Thoracic aorta (tissue), 2 donors: Measurements from ENCODE around the gene HEATR9. TPM values are rescaled to one million over a fixed set of nuclear protein-coding genes. Genes with fewer than 3 reads are reported as not detected.

ENCODE experiments used
- ATAC-seq: fragments of 150-250 bp; one replicate; pipeline ENCODE4 v1.8.0; 2017; ENCODE audit warnings: low read depth; ENCODE audit not compliant: insufficient number of reproducible peaks, low FRiP score
- DNase-seq: peaks from one replicate; pipeline ENCODE4 v3.0.0-alpha.2; 2020; ENCODE audit warnings: low spot score
- H3K27ac ChIP-seq, 2 donors: fragments of 200-600 bp; sonication (generic); 1 replicate in 1 of 2; 2 replicates in 1 of 2; pipeline ENCODE4 v1.5.1; 2016; ENCODE audit warnings: mild to moderate bottlenecking in 2 of 2, moderate library complexity in 2 of 2
- H3K27me3 ChIP-seq: fragments of 200-600 bp; sonication (generic); replicated peaks from 2 replicates; pipeline ENCODE4 v1.6.0; 2016; ENCODE audit warnings: mild to moderate bottlenecking; ENCODE audit not compliant: insufficient read depth
- H3K36me3 ChIP-seq: fragments of 200-600 bp; sonication (generic); one replicate; pipeline ENCODE4 v1.5.1; 2016
- H3K4me1 ChIP-seq, 2 donors: fragments of 200-600 bp; sonication (generic); 1 replicate in 1 of 2; 2 replicates in 1 of 2; pipeline versions ENCODE4 v1.5.1 to v1.6.0; 2016; ENCODE audit warnings: low read depth in 2 of 2, mild to moderate bottlenecking in 1 of 2; ENCODE audit not compliant: control insufficient read depth in 1 of 2
- H3K4me3 ChIP-seq: fragments of 200-600 bp; sonication (generic); 2 replicates; pipeline ENCODE4 v1.5.1; 2016; ENCODE audit warnings: mild to moderate bottlenecking
- H3K9me3 ChIP-seq: fragments of 200-600 bp; sonication (generic); 2 replicates; pipeline ENCODE4 v1.5.1; 2016
- total RNA-seq, 2 donors: library from RNA; depleted of rRNA; stranded (reverse); fragments of >200 nt; gene quantifications; one replicate each; pipeline versions ENCODE4 v1.1.0 to v1.2.3, GENCODE V29; 2016
- TF ChIP-seq, protein P1 (sequence below): fragments of 200-600 bp; sonication (generic); IDR thresholded peaks from one replicate; pipeline ENCODE4 v1.5.1; 2019; ENCODE audit warnings: antibody characterized with exemption

The HEATR9 gene
- total RNA-seq, 2 donors from 2014 or later: not detected

DNA sequence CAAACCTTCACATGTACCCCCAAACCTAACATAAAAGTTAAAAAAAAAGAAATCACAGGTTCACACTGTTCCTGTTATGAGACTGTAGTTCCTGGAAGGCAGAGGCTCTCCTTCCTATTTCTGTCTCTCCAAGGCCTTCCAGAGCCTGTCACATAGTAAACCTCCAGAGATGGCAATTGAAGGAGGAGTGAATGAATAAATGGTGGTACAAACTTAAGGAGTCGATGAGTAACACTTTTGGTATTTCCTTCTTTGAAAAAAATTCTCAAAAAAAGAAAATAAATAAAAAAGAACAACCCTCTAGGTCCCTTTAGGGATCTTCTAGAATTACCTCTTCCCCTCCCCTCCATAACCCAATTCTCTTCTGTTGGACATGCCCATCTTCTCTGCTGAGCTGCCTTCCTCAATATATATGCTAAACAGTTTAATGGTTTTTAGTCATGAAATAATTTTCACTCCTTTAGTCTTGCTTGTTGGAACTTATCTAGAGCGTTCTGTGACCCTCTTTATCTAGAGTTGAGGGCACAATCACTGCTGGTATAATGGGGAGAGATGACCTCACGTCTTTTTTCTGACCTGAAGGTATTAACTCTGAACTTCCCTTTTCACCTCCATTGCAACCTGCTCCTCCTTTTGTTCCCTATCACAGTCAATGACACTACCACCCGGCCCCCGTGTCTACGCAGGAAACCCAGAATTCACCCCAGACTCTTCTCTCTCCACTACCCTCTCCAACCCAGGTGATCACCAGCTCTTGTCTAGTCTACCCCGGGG lies 61.1 kb downstream of the HEATR9 start:
- Histone ChIP-seq H3K9me3 (no peaks in the 10 kb centered on the region), H3K27ac (peak overlapping the region; percentile 18 to 85), H3K36me3 (no peaks in the 10 kb centered on the region), H3K4me3 (no peak overlapping the region), H3K4me1 (peaks cover 30 to 57% of the 10 kb centered on the region in 2 donors), H3K27me3 (no peaks in the 10 kb centered on the region)
- no peak for DNase-seq
- no peak for ATAC-seq
- TF ChIP-seq, protein P1, sequence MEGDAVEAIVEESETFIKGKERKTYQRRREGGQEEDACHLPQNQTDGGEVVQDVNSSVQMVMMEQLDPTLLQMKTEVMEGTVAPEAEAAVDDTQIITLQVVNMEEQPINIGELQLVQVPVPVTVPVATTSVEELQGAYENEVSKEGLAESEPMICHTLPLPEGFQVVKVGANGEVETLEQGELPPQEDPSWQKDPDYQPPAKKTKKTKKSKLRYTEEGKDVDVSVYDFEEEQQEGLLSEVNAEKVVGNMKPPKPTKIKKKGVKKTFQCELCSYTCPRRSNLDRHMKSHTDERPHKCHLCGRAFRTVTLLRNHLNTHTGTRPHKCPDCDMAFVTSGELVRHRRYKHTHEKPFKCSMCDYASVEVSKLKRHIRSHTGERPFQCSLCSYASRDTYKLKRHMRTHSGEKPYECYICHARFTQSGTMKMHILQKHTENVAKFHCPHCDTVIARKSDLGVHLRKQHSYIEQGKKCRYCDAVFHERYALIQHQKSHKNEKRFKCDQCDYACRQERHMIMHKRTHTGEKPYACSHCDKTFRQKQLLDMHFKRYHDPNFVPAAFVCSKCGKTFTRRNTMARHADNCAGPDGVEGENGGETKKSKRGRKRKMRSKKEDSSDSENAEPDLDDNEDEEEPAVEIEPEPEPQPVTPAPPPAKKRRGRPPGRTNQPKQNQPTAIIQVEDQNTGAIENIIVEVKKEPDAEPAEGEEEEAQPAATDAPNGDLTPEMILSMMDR: no peak

Other genes starting within 250 kb of the HEATR9 start
- 10 to 100 TPM in 1 of 2 donors, 1 to 10 TPM in 1; 2.4 to 24.1 TPM for gene RASL10B, start 137.3 kb downstream of the HEATR9 start, total RNA-seq
- gene GAS2L2, start 115.7 kb downstream of the HEATR9 start, total RNA-seq: not detected
- not detected for gene C17orf50, start 108.0 kb downstream of the HEATR9 start, total RNA-seq
- gene MMP28, start 73.2 kb downstream of the HEATR9 start, total RNA-seq: 10 to 100 TPM in 1 of 2 donors, 1 to 10 TPM in 1; 4.8 to 18.5 TPM
- gene TAF15, start 59.4 kb downstream of the HEATR9 start, total RNA-seq: 10 to 100 TPM; 35.7 to 91.1 TPM
- 1 to 10 TPM; 6.2 to 7.1 TPM for gene CCL5, start 11.5 kb upstream of the HEATR9 start, total RNA-seq
- not detected for gene RDM1, start 61.9 kb upstream of the HEATR9 start, total RNA-seq
- not detected for gene LYZL6, start 74.8 kb upstream of the HEATR9 start, total RNA-seq
- gene CCL16, start 112.6 kb upstream of the HEATR9 start, total RNA-seq: not detected
- 10 to 100 TPM; 19.5 to 33.4 TPM for gene CCL14, start 117.8 kb upstream of the HEATR9 start, total RNA-seq
- not detected for gene CCL15, start 132.7 kb upstream of the HEATR9 start, total RNA-seq
- not detected for gene CCL23, start 149.1 kb upstream of the HEATR9 start, total RNA-seq
- 10 to 100 TPM in 1 of 2 donors, 1 to 10 TPM in 1; 7.7 to 22.8 TPM for gene CCL18, start 195.4 kb upstream of the HEATR9 start, total RNA-seq
- gene CCL3, start 221.3 kb upstream of the HEATR9 start, total RNA-seq: 10 to 100 TPM in 1 of 2 donors, 1 to 10 TPM in 1; 7.3 to 42.9 TPM
- gene CCL4, start 234.9 kb upstream of the HEATR9 start, total RNA-seq: 10 to 100 TPM in 1 of 2 donors, 1 to 10 TPM in 1; 5.8 to 16.5 TPM